Measurements from ENCODE around the gene RCN2. TPM values are rescaled to one million over a fixed set of nuclear protein-coding genes. Genes with fewer than 3 reads are reported as not detected.
A peak's percentile ranks its signal among the peaks of the same experiment; 100 is the strongest.

The RCN2 gene
- total RNA-seq, 2 experiments from 2014 or later, result 21.8 to 21.9 TPM

- no peak for DNase-seq
These were observed 10.1 kb downstream of the RCN2 start for GRCh38 chr15:76941636-76942035.

GRCh38 chr15:76942331-76942730 lies 10.8 kb downstream of the RCN2 start:
- no peak overlapping the region for H3K4me3 Mint-ChIP-seq
- ChIA-PET POLR2A (interaction anchor here (1.2 to 1.5 kb wide), 2 partner anchors 11 to 32 kb away, joined by 3 to 6 read pairs; partner anchors contain the start of gene RCN2), CTCF (interaction anchor here (0.9 to 1.8 kb wide), 7 partner anchors 31 to 601 kb away, joined by 3 to 13 read pairs (median 3); no protein-coding TSS in a partner anchor)
- intact Hi-C loops (cut with micrococcal nuclease), result no loop called here
- ATAC-seq (no peak), DNase-seq (no peak)
- H3K9me3 Mint-ChIP-seq, result no peaks in the 10 kb centered on the region
- TF ChIP-seq CTCF (IDR thresholded peaks at IDR 0.05), result no peak
- no peaks in the 10 kb centered on the region for H3K27me3 Mint-ChIP-seq
- no peak overlapping the region for H3K27ac Mint-ChIP-seq
- H3K36me3 Mint-ChIP-seq (ENCODE audit: low read depth), result peaks cover 26% of the 10 kb centered on the region
- peaks cover 16% of the 10 kb centered on the region for H3K4me1 Mint-ChIP-seq (ENCODE audit: low read depth)

More at GRCh38 chr15:76941636-76942035, 10.1 kb downstream of the RCN2 start:
- POLR2A ChIA-PET, result interaction anchor here (1.2 to 1.5 kb wide), 3 partner anchors 10 to 33 kb away, joined by 3 to 6 read pairs (median 3); partner anchors contain the start of gene RCN2
- no peak for TF ChIP-seq CTCF (IDR thresholded peaks at IDR 0.05)
- ATAC-seq, result no peak
- Mint-ChIP-seq H3K36me3 (ENCODE audit: low read depth) (peaks cover 29% of the 10 kb centered on the region), H3K27me3 (no peaks in the 10 kb centered on the region), H3K9me3 (no peaks in the 10 kb centered on the region), H3K27ac (no peak overlapping the region), H3K4me3 (no peak overlapping the region), H3K4me1 (ENCODE audit: low read depth) (peaks cover 18% of the 10 kb centered on the region)
- CTCF ChIA-PET, result interaction anchor here (0.7 to 1.8 kb wide), 11 partner anchors 9 to 710 kb away, joined by 3 to 13 read pairs (median 3); no protein-coding TSS in a partner anchor
- intact Hi-C loops (cut with micrococcal nuclease), result no loop called here

GRCh38 chr15:76945494-76946093 lies 14.0 kb downstream of the RCN2 start:
- peaks cover 38% of the 10 kb centered on the region for H3K36me3 Mint-ChIP-seq (ENCODE audit: low read depth)
- no peaks in the 10 kb centered on the region for H3K9me3 Mint-ChIP-seq
- no peak overlapping the region for H3K27ac Mint-ChIP-seq
- POLR2A ChIA-PET, result interaction anchor here (1.8 to 2.1 kb wide), 2 partner anchors 12 to 14 kb away, joined by 6 to 7 read pairs; partner anchors contain the start of gene RCN2
- no peak for TF ChIP-seq CTCF (IDR thresholded peaks at IDR 0.05)
- H3K4me1 Mint-ChIP-seq (ENCODE audit: low read depth), result peaks cover 4% of the 10 kb centered on the region
- intact Hi-C loops (cut with micrococcal nuclease), result no loop called here
- H3K27me3 Mint-ChIP-seq, result no peaks in the 10 kb centered on the region
- no peak overlapping the region for H3K4me3 Mint-ChIP-seq
- ATAC-seq, result no peak
- DNase-seq, result no peak
- CTCF ChIA-PET, result interaction anchor here (0.9 to 2.4 kb wide), 3 partner anchors 9 to 598 kb away, joined by 3 to 8 read pairs (median 4); no protein-coding TSS in a partner anchor

- ChIA-PET POLR2A (interaction anchor here (0.9 kb wide), 1 partner anchor 109 kb away, joined by 3 read pairs; no protein-coding TSS in a partner anchor), CTCF (interaction anchor here (0.7 to 2.4 kb wide), 7 partner anchors 26 to 712 kb away, joined by 3 to 10 read pairs (median 4); no protein-coding TSS in a partner anchor)
- TF ChIP-seq CTCF (IDR thresholded peaks at IDR 0.05), result no peak
- no peaks in the 10 kb centered on the region for H3K9me3 Mint-ChIP-seq
- intact Hi-C loops (cut with micrococcal nuclease), result no loop called here
- H3K4me3 Mint-ChIP-seq, result no peak overlapping the region
- H3K36me3 Mint-ChIP-seq (ENCODE audit: low read depth), result peaks cover 43% of the 10 kb centered on the region
- H3K27ac Mint-ChIP-seq, result no peak overlapping the region
- no peak for DNase-seq
- no peak for ATAC-seq
- H3K4me1 Mint-ChIP-seq (ENCODE audit: low read depth), result peaks cover 13% of the 10 kb centered on the region
- no peaks in the 10 kb centered on the region for H3K27me3 Mint-ChIP-seq
These were observed 15.9 kb downstream of the RCN2 start for GRCh38 chr15:76947454-76947853.

- peaks cover 22% of the 10 kb centered on the region for H3K36me3 Mint-ChIP-seq (ENCODE audit: low read depth)
- H3K9me3 Mint-ChIP-seq, result no peaks in the 10 kb centered on the region
- H3K27me3 Mint-ChIP-seq, result no peaks in the 10 kb centered on the region
- no peak for TF ChIP-seq CTCF (IDR thresholded peaks at IDR 0.05)
- ATAC-seq (peak; percentile 45), DNase-seq (no peak)
- ChIA-PET CTCF (interaction anchor here (0.7 to 3.8 kb wide), 4 partner anchors 20 to 101 kb away, joined by 3 to 17 read pairs (median 4); no protein-coding TSS in a partner anchor), POLR2A (no interaction called here)
- peak overlapping the region; percentile 59 for H3K27ac Mint-ChIP-seq
- H3K4me3 Mint-ChIP-seq, result no peak overlapping the region
- intact Hi-C loops (cut with micrococcal nuclease), result no loop called here
- peaks cover 13% of the 10 kb centered on the region for H3K4me1 Mint-ChIP-seq (ENCODE audit: low read depth)
These were observed 19.7 kb downstream of the RCN2 start for GRCh38 chr15:76951220-76951619.

All from activated CD8-positive, alpha-beta T cell treated with anti-CD3 and anti-CD28 coated beads for 36 hours (primary cell).